B cell (primary cell): ENCODE results near the gene THBS2. TPM values are rescaled to one million over a fixed set of nuclear protein-coding genes. Genes with fewer than 3 reads are reported as not detected.
"Not testable (repeated sequence)": the region's sequence is repeated elsewhere in the genome, so short reads cannot be mapped to it uniquely, and the experiment has no call there.

Experiments used
- ATAC-seq: fragments of 200-7000 bp; cut with Tn5 transposase; one replicate; pipeline ENCODE4 v1.10.0; 2021; ENCODE audit warnings: low read depth, mild to moderate bottlenecking, moderate number of reproducible peaks, moderate library complexity
- CTCF ChIA-PET: fragments of 350-600 bp; sonication (Branson Sonifier 250); formaldehyde crosslinking; loops from one replicate; lab custom pipeline; 2021; ENCODE audit warnings: antibody characterized with exemption, inconsistent platforms; lab: Charles Lee
- POLR2A ChIA-PET: fragments of 350-600 bp; sonication (Branson Sonifier 250); formaldehyde crosslinking; loops from one replicate; lab custom pipeline; 2021; ENCODE audit warnings: antibody characterized with exemption; lab: Charles Lee
- DNase-seq: peaks from one replicate; pipeline ENCODE4 v3.0.0; 2013
- H2AFZ ChIP-seq: 2 replicates; pipeline ENCODE4 v1.6.1; 2012; ENCODE audit warnings: mild to moderate bottlenecking, low read depth, low read length; ENCODE audit not compliant: insufficient read depth, poor library complexity, severe bottlenecking
- H3K27ac ChIP-seq, 2 donors: 1 replicate in 1 of 2; 2 replicates in 1 of 2; pipeline ENCODE4 v1.5.1; 2012 to 2013; ENCODE audit warnings: low read length in 2 of 2, mild to moderate bottlenecking in 2 of 2, moderate library complexity in 1 of 2
- H3K27me3 ChIP-seq, 4 experiments: fragments of 200-600 bp in 1 of 4; sonication (generic) in 1 of 4; replicated peaks in 1 of 4; 1 replicate in 2 of 4; 2 replicates in 2 of 4; pipeline versions ENCODE4 v1.6.1 to v1.7.0; 2013 to 2016; ENCODE audit warnings: low read length in 3 of 4, mild to moderate bottlenecking in 2 of 4, mixed read lengths in 1 of 4, moderate library complexity in 1 of 4; ENCODE audit not compliant: insufficient read depth in 4 of 4, control insufficient read depth in 3 of 4; ENCODE audit errors: control extremely low read depth in 1 of 4
- H3K36me3 ChIP-seq, 2 experiments: replicated peaks in 1 of 2; 1 replicate in 1 of 2; 2 replicates in 1 of 2; pipeline versions ENCODE4 v1.6.1 to v1.7.1; 2013; ENCODE audit warnings: low read length in 1 of 2; ENCODE audit not compliant: insufficient read depth in 2 of 2, control insufficient read depth in 1 of 2; ENCODE audit errors: control extremely low read depth in 1 of 2, extremely low read depth in 1 of 2
- H3K4me1 ChIP-seq, 2 donors: fragments of 200-600 bp in 1 of 2; sonication (generic) in 1 of 2; 1 replicate in 1 of 2; 2 replicates in 1 of 2; pipeline versions ENCODE4 v1.5.1 to v1.6.1; 2013 to 2017; ENCODE audit warnings: low read length in 2 of 2; ENCODE audit not compliant: control insufficient read depth in 2 of 2, insufficient read depth in 2 of 2
- H3K4me2 ChIP-seq: replicated peaks from 2 replicates; pipeline ENCODE3; 2012; ENCODE audit warnings: mild to moderate bottlenecking, low read depth, low read length; ENCODE audit not compliant: poor library complexity, severe bottlenecking
- H3K4me3 ChIP-seq, 5 experiments: fragments of 200-600 bp in 1 of 5; sonication (generic) in 1 of 5; 1 replicate in 3 of 5; 2 replicates in 2 of 5; pipeline versions ENCODE4 v1.5.1 to v1.7.0; 2011 to 2016; ENCODE audit warnings: low read length in 4 of 5, mild to moderate bottlenecking in 4 of 5, low read depth in 2 of 5, control low read depth in 1 of 5, moderate library complexity in 1 of 5; ENCODE audit not compliant: insufficient read depth in 1 of 5; ENCODE audit errors: control extremely low read depth in 1 of 5, extremely low read depth in 1 of 5
- H3K79me2 ChIP-seq: fragments of 200-600 bp; sonication (generic); one replicate; pipeline ENCODE4 v1.6.0; 2016; ENCODE audit warnings: low read length; ENCODE audit not compliant: control insufficient read depth, insufficient read depth
- H3K9ac ChIP-seq: fragments of 200-600 bp; sonication (generic); 2 replicates; pipeline ENCODE4 v1.6.1; 2017; ENCODE audit warnings: mild to moderate bottlenecking, low read length, moderate library complexity
- H3K9me3 ChIP-seq, 3 donors: one replicate each; pipeline versions ENCODE4 v1.6.1 to v1.7.1; 2013; ENCODE audit warnings: low read length in 2 of 3; ENCODE audit not compliant: control insufficient read depth in 2 of 3, insufficient read depth in 1 of 3; ENCODE audit errors: control extremely low read depth in 1 of 3
- H4K20me1 ChIP-seq: 2 replicates; pipeline ENCODE4 v1.6.0; 2012; ENCODE audit warnings: mild to moderate bottlenecking, low read length; ENCODE audit not compliant: insufficient read depth, control insufficient read depth, poor library complexity, severe bottlenecking
- H3K27ac Mint-ChIP-seq: one replicate; pipeline ENCODE4 v1.8.0; 2021; ENCODE audit warnings: mixed read lengths
- H3K27me3 Mint-ChIP-seq: one replicate; pipeline ENCODE4 v1.8.0; 2021; ENCODE audit warnings: mixed read lengths
- H3K4me1 Mint-ChIP-seq: one replicate; pipeline ENCODE4 v1.8.0; 2021; ENCODE audit warnings: mixed read lengths
- H3K4me3 Mint-ChIP-seq: one replicate; pipeline ENCODE4 v1.8.0; 2021; ENCODE audit warnings: mixed read lengths
- H3K9me3 Mint-ChIP-seq: one replicate; pipeline ENCODE4 v1.8.0; 2022; ENCODE audit warnings: mixed read lengths; ENCODE audit not compliant: insufficient read depth
- CTCF ChIP-seq: fragments of 200-600 bp; IDR thresholded peaks from one replicate; pipeline ENCODE4 v1.8.0; 2022; ENCODE audit warnings: antibody characterized with exemption, mild to moderate bottlenecking
- EZH2 ChIP-seq: IDR thresholded peaks from 2 replicates; pipeline ENCODE4 v1.6.1; 2012; ENCODE audit warnings: borderline replicate concordance, low read depth, mild to moderate bottlenecking, moderate library complexity, low read length; ENCODE audit not compliant: insufficient read depth, poor library complexity, severe bottlenecking
- WGBS: methylation state at CpG from one replicate; pipeline ENCODE4 v1.1.5; 2013; ENCODE audit warnings: missing lambda C conversion rate; ENCODE audit not compliant: insufficient coverage; 5-methylcytosine and 5-hydroxymethylcytosine counted together
- intact Hi-C: fragments of 100-400 bp; cut with micrococcal nuclease; formaldehyde crosslinking; loops from one replicate; pipeline ENCODE4 v1.10.0; 2022
- polyA plus RNA-seq: library from polyadenylated mRNA; depleted of rRNA; stranded (reverse); fragments of >200 nt; gene quantifications from 2 replicates; pipeline ENCODE4 v1.2.3, GENCODE V29; 2012
- total RNA-seq, 2 donors: library from RNA; stranded (reverse); fragments of 120-200 nt in 1 of 2; gene quantifications; 1 replicate in 1 of 2; 2 replicates in 1 of 2; pipeline versions ENCODE4 v1.2.3 to v1.2.4, GENCODE V29; 2013 to 2022

The THBS2 gene
- total and polyA plus RNA-seq, 2 donors (not counting 1 experiment from before 2014, with no cell fraction given): not detected

- H3K27ac ChIP-seq, intact Hi-C loops, H3K27me3 Mint-ChIP-seq, H3K4me3 ChIP-seq, H3K36me3 ChIP-seq, H3K4me1 Mint-ChIP-seq, H3K27ac Mint-ChIP-seq, H3K4me1 ChIP-seq, POLR2A ChIA-PET, H3K79me2 ChIP-seq, H4K20me1 ChIP-seq, H3K9ac ChIP-seq, H3K4me3 Mint-ChIP-seq, H2AFZ ChIP-seq, CTCF ChIA-PET, H3K4me2 ChIP-seq, ATAC-seq, DNase-seq, H3K9me3 Mint-ChIP-seq, H3K27me3 ChIP-seq: not testable (repeated sequence)
- peaks cover 0 to 11% (median 0%) of the 10 kb centered on the region in 3 donors for H3K9me3 ChIP-seq
- WGBS: no CpG with 5 or more reads among the region's 2 CpGs
Measured at GRCh38 chr6:169196279-169196678, 57.4 kb downstream of the THBS2 start.

- Mint-ChIP-seq H3K27ac (no peak overlapping the region), H3K4me3 (no peak overlapping the region), H3K27me3 (peaks cover 7% of the 10 kb centered on the region), H3K9me3 (no peaks in the 10 kb centered on the region), H3K4me1 (no peaks in the 10 kb centered on the region)
- intact Hi-C loops: no loop called here
- no peak overlapping the region for H3K27ac ChIP-seq
- H3K4me1 ChIP-seq: no peaks in the 10 kb centered on the region
- no peak overlapping the region for H3K9ac ChIP-seq
- POLR2A ChIA-PET: no interaction called here
- H3K9me3 ChIP-seq: peaks cover 0 to 11% (median 0%) of the 10 kb centered on the region in 3 donors
- CTCF ChIA-PET: no interaction called here
- ATAC-seq (no peak), DNase-seq (no peak)
- H3K4me3 ChIP-seq: no peak overlapping the region
- H3K4me2 ChIP-seq: no peak overlapping the region
- no peaks in the 10 kb centered on the region for H3K36me3 ChIP-seq
- H3K27me3 ChIP-seq: no peaks in the 10 kb centered on the region
- no peaks in the 10 kb centered on the region for H4K20me1 ChIP-seq
- H2AFZ ChIP-seq: no peak overlapping the region
- TF ChIP-seq CTCF (no peak), EZH2 (no peak)
- no peaks in the 10 kb centered on the region for H3K79me2 ChIP-seq
- no CpG with 5 or more reads among the region's 2 CpGs for WGBS
Measured at GRCh38 chr6:169194737-169195136, 58.9 kb downstream of the THBS2 start.
